Stimulated activated naive CD4-positive, alpha-beta T cell (primary cell): ENCODE data around the gene SLBP.
"Not testable (repeated sequence)": the region's sequence is repeated elsewhere in the genome, so short reads cannot be mapped to it uniquely, and the experiment has no call there.

Experiments used
- DNase-seq, 6 experiments: peaks; one replicate each; lab custom pipeline; 2025; lab: John Stamatoyannopoulos, UW

The SLBP gene

DNA sequence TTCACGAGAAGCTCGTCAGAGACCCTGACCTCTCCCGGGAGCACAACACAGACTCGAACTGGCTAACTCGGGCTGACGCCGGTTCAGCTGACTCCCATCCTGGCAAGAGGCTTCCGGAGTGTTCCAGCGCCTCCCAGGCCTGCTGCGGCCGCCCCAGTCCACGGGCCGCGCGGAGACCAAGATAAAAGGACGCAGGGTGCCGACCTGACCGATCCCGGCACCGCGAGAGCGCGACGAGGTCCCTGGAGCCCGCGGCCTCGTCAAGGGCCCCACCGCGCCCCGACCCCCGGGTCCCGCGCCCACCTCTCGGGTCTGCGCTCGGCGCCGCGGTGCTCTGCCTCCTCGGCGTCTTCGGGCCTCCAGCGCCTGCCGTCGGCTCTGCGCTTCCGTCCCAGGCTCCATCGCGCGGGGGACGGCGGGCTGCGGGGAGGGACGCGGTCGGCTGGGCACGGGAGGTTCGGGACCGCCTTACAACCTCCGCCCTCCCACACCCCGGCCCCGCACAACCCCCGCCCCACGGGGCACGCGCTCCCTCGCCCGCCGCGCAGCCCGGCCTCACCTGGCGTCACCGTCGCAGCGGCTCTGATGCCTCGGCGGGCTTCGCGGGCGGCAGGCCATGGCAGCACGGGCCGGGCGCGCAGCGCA lies 426 bp downstream of the SLBP start:
- DNase-seq = peak; percentile 26 to 52 (median 41)

DNA sequence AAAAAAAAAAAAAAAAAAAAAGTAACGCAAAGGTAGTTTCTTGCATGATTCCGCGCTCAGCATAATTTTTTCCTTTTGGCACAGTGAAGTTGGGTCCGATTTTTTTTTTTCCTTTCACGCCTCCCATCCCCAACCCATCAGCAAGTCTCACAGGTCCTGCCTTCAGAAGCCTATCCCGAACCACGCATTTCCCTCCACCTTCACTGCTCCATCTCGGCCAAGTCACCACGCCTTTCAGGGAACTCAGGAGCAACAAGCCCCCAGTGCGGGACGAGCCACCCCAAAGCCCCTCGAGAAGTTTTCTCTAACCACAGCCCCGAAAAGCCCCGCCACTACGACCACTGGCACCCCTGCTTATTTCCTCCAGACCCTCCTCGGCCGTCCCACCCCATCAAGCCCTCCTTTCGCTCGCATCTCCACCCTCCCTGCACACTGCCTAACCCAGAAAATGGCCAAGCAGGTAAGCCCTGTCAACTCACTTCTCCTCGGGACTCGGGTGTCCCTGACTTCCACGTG lies 1.0 kb downstream of the SLBP start:
- DNase-seq = no peak

DNA sequence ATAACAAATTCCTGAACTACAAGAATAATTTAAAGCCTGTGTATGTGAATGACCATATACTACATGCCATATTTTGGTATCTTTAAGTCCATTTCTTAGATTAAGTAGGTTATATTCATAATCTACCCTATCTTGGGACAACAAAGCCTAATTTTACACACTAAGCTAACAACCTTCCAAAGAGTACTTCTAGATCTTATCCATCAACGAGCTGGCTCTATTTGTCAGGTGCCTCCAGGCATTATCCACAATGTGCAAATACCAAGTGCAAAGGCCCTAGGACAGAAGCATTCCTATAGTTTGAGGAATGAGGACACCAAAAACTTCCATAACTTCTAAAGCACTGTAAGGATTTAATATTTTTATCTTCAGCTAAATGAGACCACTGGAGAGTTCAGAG lies 3.5 kb downstream of the SLBP start:
- no peak for DNase-seq

DNA sequence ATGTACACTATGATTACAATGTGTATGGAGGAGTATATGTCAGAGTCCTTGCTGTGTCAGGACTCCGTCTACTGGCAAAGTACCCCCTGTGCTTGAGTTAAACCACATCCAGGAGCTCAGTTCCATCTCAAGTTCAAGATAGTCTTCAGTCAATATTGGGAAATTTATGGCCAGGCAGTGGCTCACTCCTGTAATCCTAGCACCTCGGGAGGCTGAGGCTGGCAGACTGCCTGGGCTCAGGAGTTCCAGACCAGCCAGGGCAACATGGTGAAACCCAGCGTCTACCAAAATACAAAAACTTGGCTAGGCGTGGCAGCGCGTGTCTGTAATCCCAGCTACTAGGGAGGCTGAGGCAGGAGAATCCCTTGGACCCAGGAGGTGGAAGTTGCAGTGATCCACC lies 5.8 kb downstream of the SLBP start:
- DNase-seq = no peak

DNA sequence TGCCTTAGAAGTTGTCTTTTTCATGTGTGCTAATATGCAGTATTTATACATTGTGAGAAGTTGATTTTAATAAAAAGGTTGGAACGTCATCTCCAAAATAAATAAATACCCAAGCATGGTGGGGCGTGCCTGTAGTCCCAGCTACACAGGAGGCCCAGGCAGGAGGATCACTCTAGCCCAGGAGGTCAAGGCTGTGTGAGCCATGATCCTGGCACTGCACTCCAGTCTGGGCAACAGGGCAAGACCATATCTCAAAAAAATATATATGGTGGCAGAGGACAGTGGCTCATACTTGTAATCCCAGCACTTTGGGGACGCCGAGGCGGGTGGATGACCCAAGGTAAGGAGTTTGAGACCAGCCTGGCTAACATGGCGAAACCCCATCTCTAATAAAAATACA lies 6.4 kb downstream of the SLBP start:
- DNase-seq = no peak

DNA sequence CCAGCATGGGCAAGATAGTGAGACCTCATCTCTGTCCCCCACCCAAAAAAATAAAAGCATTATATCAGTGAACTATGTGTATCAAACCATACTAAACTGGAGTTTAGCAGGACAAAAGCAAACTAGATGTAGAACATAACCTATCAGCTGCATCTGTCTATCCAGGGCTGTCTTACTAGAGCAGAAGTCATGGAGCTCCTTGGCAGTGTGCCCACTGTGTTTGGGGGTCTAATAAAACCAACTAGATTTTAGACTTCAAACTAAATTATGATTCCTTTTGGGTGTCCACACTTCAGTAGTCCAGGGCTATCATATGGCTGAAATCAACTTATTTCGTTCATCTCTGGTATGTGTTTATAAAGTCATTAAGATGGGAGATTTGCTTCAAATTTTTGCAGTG lies 8.3 kb downstream of the SLBP start:
- DNase-seq = no peak

DNA sequence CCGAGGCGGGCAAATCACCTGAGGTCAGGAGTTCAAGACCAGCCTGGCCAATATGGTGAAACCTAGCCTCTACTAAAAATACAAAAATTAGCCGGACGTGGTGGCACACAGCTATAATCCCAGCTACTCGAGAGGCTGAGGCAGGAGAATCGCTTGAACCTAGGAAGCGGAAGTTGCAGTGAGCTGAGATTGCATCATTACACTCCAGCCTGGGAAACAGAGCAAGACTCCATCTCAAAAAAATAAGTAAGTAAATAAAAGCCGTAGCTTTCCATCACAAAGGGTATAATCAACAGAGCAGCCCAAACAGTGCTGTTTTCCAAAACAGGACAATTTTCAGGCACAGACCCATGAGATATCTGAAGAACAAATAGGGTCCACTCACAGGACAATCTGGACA lies 10.4 kb downstream of the SLBP start:
- DNase-seq = not testable (repeated sequence)

DNA sequence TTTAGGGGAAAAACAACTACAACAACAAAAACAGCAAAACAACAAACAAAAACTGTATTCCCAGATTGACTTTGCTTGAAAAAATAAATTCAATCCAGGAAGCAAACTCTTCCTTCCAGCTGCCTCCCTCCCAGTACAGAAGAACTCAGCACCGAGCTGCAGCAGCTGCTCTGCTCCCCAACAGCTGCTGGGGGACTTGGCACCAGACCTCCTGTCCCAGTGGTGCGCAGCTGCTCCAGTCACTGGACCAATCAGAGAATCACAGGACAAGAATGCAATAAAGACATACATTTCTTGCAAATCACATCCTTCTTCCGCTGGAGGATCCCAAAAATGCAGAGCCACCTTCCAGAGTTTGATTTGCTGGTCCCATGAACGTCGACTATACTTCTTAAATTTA lies 16.2 kb downstream of the SLBP start:
- DNase-seq = no peak

DNA sequence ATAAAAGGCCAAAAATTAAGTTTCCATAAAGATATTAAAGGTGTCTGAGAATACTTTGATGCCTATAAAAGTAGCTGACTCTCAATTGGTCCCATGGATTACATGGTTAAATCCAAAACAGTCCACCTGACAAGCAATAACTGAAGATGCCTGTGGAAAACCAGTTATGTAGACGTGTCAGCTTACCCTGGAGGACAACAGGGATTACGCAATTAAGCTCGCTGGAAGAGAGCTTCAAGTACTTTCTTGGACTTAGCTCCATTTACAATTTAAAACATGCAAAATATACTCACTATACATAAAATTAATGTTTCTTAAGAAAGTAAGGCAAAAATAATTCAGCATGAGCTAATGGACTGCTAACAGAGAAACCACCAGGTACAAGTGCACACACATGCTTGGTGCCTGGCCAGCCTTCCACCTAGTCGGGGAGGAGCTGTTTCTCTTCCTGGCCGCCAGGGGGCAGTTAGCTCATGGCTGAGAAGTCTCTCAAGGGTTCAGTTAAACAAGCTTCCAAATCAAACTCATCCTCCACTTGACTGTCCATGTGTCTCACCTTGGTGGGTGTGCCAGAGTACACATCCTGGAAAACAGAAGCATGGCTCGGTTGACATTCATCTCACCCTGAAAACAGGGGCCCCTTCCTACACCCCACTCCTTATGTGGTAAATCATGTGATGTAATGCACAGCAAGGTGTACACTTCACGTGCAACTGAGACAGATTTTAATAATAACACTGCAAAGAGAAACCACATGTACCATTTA lies 18.8 kb downstream of the SLBP start:
- peak; percentile 58 to 86 (median 66) for DNase-seq

DNA sequence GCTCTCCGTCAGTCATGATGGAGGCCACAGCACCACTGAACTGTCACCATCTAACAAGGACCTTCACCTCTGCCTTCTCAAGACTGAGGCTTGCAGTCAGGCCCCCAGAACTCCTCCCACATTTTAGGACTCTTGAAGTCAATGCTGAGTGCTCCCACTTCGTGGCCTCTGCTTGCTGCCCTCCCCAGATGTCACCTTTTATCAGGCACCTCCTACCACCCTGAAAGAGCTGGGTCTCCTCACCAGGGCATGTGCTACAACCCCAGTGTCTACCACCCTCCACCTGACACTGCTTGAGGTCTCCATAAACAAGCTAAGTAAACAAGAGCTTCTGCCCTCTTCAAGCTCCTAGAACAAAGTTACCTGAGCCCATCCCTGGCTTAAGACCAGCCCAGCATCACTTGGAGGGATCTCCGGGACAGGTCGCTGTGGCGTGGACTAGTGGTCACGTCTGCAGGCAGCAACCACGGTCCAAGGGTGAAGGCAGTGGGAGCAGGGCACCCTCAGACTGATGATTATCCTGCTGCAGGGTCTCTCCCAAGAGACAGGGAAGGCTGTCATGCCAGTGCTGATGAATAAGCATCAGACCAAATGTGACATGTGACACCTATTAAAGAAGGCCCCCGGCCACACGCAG lies 20.3 kb downstream of the SLBP start:
- no peak for DNase-seq

DNA sequence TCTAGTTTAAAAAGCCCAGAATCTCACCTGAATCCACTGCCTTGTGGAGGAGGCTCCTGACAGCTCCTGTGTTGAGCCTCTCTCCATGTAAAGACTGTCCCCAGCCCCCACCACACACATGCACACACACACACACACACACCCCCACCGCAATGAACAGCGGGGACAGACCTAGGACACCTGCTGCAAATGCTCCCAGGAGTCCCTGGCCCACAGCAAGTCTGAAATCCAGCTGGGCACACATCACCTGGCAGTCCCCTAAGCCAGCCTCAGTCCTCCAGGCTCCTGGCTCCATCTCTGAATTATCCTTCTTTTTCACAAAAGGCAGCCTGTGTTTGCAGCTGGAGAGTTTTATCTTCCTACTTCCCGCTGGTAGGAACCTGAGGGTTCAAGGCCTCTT lies 21.4 kb downstream of the SLBP start:
- DNase-seq = no peak

DNA sequence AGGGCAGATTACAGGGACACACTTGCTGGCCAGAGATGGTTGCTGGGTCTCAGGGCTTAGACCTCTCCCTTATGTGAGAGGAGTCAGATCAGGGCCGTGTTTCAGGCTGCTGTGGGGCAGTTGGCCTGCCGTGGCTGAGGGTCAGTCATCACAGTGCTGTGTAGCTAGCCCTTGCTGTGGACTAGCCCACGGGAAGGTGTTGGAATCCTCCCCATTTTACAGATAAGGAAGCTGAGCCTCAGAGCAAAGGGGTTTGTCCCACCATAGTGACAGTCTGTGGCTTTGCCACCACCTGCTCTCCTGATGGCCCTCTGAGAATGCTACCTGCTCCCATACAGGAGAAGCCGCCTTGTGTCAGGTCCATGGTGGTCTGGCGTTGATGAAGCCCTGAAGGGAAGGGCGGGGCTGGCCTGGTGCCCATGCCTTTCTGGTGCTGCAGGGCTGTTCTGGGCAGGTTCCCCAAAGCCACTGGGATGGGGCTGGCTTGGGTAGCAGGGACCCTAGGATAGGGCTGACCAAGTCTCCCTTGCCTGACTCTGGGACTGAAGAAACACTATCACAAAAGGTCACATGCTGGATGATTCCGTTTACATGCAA lies 25.6 kb downstream of the SLBP start:
- no peak for DNase-seq

DNA sequence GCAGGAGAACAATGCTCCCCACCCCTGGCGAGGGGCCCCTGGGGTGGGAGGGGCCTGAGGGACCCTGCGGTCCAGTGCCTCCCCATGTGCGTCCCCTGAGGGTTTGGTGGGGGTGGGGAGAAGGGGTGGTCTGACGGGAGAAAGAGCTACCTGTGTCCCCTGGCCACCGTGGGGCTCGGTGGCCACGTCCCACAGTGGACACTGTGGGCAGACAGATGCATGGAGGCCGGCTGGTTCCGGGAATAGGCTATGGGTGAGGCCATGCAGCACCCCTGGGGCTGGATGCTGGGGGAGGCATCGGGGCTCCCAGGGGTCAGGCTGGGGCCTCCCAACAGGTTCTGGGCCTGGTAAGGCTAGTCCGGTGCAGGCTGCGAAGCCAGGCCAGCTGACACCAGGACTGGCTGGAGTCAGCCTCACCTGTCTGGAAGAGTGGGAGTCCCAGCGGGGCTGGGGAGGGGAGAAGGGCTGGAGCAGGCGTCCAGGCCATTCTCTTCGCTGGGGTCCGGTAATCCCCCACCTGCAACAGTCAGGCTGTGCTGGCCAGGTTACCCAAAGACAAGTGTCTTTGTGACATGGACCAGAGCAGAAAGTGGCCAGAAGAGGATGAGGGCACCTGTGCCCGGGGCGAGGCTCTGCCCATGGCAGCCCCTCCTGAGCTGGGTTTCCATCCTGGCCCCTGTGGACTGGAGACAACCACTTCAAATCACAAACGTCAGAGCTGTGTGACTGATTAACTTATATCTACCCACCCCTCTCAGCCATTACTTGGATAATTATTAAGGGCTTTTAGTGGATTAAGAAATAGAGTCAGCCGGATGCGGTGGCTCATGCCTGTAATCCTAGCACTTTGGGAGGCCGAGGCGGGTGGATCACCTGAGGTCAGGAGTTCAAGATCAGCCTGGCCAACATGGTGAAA lies 26.6 kb downstream of the SLBP start:
- no peak for DNase-seq

DNA sequence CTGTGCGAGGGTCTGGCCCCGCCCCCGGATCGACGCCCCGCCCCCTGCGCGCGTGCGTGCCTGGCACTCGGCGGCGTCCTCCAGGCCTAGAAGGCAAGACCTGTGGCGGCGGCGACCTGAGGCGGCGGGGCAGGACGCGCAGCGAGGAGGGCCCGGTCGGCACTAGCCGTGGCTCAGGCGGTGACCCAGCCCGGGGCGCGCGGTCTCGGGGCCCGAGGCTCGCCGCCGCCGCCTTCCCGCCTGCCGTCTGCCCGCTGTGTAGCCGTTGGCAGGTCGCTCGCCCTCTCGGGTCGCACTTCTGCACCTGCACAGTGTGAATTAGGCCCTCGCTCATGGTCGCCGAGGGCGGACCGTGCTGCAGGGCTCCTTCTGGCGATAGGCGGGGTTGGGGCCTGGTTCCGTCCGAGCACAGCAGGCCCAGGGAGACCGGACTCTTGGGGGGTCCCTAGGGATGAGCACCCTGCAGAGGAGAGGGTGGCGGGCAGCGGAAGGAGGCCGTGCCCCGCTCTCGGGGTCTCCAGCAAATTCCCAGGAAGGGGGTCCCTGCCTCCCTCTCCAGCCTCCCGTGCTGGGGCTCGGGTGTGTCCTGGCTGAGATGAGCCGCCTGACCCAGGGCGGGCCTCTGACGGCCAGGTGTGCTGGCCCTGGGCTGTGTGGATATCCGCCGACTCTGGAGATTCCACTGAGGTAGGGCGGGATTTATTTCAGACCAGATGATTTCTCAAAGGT lies 27.4 kb downstream of the SLBP start:
- DNase-seq = peak in 5 of 6 experiments; percentile 79 to 90 (median 90)

DNA sequence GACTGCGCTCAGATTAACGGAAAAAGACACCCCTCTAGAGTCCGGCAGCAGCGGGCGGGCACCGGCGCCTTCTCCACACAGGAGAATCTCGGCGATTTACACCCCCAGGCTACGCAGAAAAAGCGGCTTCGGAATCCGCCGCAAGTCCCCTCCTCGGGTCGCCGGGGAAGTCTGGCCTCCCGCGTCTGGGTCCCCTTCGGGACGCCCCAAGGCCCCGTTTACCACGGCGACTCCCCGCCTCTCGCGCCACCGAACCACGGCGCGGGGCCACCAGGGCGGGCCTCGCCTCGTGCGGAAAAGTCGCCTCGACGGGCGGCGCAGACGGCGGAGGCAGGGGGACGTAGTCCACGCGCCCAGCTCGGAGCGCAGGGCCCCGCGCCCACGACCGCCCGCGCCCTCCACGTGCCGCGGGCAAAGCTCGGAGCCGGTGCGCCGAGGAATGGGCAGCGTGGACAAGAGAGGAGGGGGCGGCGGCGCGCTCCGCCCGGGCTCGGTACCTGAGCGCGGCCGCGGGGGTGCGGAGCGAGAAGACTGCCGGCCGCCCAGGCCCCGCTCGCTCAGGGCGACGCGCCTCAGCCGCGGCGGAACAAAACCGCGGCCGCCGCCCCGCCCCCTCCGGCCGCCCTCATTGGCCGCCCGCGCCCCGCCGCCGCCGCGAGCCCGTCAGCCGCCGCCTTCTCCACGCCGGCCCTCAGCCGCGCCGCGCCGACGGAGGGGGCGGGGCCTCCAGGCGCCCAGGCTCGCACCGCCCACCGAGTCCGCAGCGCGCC lies 28.2 kb downstream of the SLBP start, which contains the start of gene FAM53A:
FAM53A (minus strand) TSS at position 578 of the 770 bp plus-strand sequence. CDS start 15,572 bp downstream, outside the sequence.
- peak; percentile 32 to 91 (median 58) for DNase-seq

DNA sequence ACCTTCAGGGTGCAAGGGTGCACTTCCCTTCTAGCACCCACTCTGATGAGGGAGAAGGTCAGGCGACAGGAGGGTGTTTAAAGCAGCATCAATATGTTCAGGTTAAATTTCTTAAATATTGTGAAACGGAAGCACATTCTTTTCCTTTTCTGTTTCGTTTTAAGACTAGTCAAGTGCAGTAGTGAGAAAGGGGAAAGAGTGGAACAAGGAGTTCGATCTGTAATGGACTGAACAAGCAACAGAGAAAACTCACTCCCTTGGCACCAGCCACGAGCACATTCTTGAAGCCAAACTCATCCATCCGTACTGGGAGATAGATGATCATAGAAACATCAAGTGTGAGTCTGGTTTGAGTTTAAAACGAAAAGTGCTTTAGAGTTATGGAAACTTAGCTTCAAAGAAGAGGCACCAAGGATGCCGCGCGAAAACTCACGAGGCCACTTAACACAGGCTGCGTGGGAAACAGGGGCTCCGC lies 28.8 kb downstream of the SLBP start:
- peak in 2 of 6 experiments; percentile 48 to 67 for DNase-seq

DNA sequence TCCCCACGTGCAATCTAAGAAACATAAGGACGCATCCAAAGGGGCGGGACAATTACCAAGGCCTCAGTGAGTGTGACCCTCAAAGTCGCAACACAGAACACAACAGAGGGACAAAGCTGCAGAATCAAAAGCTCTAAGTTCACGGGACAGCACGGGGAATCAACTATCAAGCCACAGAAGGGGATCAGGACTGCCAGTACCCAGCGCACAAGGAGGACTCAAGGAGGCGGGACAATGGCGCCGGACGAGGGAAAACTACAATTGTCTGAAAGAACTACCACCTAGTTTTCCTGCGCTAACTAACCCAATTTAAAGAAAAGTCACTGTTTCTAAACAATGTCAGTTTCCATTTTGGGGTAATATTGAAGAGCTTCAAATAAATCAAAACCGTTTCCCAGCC lies 29.3 kb downstream of the SLBP start:
- no peak for DNase-seq

DNA sequence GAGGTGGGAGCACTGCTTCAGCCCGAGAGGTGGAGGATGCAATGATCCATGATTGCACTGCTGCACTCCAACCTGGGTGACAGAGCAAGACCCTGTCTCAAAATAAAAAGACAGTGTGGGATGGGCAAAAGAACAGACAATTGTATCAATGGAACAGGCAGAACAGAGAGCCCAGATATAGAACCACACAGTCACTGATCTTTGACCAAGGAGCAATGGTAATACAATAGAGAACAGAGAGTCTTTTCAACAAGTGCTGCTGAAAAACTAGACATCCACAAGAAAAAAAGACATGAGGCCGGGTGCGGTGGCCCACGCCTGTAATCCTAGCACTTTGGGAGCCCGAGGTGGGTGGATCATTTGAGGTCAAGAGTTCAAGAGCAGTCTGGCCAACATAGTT lies 33.9 kb downstream of the SLBP start:
- DNase-seq = no peak

DNA sequence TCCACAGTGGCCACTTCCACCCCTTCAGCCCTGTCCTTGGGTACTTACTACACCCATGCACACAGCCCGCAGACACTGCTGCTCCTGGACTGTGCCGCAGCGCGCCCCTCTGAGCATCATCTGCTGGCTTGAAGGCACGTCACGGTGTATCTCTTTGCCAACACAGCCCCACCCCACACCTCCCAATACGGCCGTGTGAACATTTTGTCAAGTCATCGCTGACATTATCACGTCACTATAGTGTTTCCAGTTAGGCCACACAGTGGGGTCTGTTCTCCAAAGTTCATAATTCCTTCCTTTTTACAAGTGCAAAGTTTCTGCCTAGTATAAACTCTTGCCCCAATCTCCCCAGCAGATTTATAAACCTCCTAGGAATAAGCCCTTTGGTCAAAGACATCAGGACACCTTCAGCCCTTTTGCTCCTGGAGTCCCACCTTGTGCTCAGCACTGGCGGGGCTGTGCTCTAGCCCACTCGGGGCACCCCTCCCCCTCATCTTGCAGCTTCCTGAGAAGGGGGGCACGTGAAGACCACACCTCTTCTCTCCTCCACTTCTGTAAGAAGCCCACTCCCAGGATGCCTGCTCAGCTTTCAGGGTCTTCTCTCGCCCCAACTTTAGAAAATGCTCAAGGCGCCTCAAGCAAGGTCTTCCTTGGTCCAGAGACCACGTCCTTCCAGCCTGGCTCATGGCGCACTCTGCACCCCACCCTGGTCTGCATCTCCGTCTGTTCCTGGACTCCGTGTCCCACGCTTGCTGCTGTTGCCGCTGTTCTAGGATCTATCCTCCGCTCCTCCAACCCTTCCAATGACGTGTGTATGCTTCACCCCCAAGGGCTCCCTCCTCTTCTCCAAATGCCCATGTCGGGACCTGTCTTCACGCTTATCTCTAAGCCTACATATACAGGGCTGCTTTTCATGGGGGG lies 35.3 kb downstream of the SLBP start:
- no peak for DNase-seq
